Middle frontal gyrus (tissue), 1 donor: ENCODE results near the gene DHX16.

Experiments
- DNase-seq: peaks from one replicate; pipeline ENCODE4 v3.0.0-alpha.2; 2015; ENCODE audit warnings: low spot score; ENCODE audit errors: extremely low spot score

The DHX16 gene

DNA sequence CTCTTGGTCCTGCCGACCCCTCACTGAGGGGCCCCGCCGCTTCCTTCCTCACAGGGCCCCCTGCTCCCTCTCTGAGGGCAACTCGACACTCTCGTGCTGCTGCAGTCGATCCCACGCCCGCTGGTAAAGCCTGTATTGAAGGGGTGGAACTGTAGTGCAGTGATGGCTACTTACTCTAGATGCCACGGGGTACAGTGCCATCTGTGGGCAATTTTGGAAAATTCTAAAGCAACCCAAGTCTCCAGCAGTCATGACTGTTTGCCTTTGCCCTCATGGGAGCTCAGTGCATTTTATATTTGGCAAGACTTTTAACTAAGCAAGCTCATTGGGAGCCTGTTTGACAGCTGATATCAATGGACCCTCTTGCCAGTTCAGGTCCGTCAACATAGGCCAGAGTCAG, 32.3 kb downstream of the DHX16 start:
- no peak for DNase-seq

DNA sequence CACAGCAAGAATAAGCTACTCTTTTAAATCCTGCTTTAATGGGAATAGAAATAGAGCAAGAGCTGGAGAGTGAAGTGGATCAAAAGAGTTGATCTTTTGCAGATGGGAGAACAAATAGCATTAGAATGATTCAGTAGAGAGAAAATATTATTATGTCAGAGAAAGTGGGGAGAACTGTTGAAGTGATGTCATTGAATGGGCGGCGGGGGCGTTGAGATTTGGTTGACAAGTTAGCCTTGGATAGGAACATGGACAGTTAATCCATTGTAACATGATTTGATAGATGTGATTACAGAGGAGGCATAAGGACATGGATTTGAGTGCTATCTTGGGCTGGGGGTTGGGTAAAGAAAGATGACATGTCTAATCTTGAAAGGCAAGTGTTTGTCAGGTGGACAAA, 37.0 kb downstream of the DHX16 start:
- DNase-seq = no peak

DNA sequence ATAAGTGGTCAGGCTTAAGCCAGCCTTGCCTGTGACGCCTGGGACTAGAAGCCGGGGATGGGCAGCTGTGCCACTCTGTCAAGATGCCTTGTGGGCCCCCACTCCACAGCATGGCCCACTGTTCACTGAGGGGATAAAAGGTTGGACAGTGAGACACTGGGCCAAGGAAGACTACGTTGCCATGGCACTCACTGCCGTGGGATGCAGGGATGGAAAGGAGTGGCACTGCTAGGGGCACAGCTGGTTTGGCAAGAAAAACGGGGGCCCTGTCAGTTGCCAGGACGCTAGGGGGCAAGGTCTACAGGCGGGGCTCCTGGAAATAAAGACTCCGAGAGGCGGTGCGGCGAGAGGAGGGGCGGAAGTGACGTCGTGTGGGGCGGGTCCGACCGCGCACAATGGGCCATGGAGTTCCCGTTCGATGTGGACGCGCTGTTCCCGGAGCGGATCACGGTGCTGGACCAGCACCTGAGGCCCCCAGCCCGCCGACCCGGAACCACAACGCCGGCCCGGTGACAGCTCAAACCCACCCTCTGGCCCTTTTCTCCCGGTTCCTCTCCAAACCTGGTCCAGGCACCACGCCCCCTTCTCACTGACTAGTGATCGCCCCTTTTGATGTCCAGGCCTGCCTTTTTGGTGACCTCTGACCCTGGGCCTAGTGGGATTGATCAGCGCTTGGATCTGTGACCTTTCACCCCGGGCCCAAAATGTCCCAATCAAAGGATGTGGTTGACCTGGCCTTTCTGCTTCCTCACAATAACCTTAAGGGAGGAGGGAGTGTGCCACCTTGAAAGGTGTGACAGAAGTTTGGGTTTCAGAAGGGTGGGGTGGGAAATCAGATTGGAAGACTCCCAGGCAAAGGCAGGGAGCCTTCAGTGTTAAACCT, 46.1 kb downstream of the DHX16 start, which contains the start of gene ATAT1:
TSS of gene ATAT1 (plus strand) at position 391 of the 883 bp plus-strand sequence.
- DNase-seq = peak; percentile 83

DNA sequence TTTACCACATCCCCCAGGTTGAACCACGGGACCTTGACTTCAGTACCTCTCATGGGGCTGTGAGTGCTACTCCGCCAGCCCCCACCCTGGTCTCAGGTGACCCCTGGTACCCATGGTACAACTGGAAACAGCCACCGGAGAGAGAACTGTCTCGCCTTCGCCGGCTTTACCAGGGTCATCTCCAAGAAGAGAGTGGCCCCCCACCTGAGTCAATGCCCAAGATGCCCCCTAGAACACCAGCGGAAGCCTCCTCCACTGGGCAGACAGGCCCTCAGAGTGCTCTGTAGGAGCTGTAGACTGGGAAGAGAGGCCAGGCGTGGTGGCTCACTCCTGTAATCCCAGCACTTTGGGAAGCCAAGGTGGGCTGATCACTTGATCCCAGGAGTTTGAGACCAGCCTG, 47.3 kb downstream of the DHX16 start:
- DNase-seq = no peak

DNA sequence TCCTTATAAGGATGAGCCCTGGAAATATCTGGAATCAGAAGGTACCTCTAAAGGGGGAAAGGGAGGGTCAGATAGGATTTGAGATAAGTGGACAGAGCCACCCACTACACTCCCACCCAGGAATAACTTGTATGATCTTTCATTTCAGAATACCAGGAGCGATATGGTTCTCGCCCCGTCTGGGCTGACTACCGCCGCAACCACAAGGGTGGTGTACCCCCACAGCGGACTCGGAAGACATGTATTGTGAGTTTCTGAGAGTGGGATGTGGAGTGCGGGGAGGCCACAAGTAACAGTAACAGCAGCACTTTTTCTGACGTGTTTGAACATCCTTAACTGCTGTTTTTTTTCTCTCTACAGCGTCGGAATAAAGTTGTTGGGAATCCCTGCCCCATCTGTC, 53.2 kb downstream of the DHX16 start:
- no peak for DNase-seq

DNA sequence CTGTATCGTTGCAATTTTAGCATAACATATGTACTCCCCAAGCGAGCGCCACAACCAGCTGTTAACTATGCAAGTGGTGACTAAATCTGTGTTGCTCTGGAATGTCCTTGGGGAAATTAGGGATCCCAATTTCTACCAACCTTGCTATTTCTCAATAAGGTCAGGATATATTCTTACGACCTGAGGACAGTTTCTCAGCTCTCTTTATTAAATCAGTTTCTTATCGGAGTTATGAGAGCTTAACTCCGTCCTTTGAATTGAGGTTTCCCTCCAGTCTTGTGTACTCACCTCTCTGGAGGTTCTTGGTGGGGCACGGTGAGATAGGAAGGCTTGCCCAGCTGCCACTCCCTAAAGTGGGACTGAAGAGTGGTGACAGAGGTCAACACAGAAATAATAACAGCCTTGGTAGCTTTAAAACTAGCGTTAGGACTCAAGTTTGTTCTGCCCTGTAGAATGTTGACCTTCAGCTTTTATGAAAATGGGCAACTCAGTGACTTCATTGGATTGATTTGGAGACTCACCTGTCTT, 54.5 kb downstream of the DHX16 start:
- no peak for DNase-seq

DNA sequence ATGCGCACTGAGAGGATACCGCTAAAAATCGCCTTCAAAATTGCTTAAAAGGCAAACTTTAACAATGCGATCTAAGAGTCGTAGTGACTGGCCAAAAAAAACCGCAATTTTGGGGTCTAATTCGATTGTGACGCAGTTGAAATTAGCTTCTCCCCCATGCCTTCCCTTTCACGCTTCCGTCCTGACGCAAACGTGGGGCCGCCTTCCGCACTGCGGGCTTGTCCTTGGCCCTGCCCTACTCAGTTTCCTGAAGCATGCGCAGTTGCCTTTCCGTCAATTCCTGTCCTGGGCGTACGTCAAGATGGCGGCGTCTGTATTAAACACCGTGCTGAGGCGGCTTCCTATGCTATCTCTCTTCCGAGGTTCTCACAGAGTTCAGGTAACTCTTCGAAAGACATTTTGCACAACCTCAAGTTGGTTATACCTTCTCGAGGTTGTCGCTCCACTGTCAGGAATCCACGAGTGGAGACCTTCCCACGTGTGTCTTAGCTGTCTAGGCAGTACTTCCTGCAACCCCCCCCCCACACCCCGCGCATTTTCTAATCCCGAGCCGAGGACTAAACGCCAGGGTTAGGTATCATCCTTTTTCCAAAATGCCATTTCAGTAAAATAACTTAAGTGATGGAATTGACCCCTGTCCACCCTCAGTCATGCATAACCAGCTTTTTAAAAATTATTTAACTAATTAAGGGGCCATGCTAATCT, 55.1 kb downstream of the DHX16 start, which contains the start of gene MRPS18B:
TSS of gene MRPS18B (plus strand) at position 276 of the 705 bp plus-strand sequence. CDS start at position 302, 26 bp downstream.
- peak; percentile 98 for DNase-seq

DNA sequence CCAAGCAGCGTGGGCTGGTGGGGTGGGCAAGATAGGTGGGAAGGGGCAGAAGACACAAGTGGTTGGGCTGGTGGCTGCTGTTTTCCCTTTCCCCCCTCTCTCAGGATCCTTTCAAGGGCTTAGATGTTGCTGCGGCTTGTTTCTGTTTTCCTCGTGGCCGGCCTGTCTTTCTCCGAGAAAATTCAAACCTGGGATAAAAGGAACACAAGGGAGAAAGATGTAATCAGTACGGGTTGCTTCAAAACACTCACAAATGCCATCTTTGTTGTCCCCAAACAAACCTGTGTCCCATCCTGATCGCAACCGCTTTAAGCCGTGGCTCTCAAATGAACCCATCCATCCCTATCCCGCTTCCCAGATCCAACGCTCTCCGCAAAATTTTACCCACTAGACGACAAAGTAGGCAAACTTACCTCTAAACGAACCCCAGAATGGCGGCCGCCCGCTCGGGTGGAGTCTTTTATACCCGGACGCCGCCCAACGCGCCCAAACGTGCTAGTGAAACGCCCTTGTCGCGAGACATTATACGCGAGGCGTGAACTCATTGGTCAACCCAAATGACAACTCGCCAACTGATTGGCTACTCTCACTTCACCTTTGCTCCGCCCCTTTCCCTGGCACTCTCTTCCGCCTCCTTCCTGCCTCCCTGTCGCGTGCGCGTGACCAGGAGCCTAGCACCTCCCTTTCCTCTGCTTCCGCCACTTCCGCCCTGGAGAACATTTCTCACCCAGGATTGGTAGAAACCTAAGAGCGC, 55.8 kb downstream of the DHX16 start, which contains the start of gene PPP1R10:
TSS of gene PPP1R10 (minus strand) at position 433 of the 754 bp plus-strand sequence. CDS start 7,299 bp downstream, outside the sequence.
- peak; percentile 100 for DNase-seq

DNA sequence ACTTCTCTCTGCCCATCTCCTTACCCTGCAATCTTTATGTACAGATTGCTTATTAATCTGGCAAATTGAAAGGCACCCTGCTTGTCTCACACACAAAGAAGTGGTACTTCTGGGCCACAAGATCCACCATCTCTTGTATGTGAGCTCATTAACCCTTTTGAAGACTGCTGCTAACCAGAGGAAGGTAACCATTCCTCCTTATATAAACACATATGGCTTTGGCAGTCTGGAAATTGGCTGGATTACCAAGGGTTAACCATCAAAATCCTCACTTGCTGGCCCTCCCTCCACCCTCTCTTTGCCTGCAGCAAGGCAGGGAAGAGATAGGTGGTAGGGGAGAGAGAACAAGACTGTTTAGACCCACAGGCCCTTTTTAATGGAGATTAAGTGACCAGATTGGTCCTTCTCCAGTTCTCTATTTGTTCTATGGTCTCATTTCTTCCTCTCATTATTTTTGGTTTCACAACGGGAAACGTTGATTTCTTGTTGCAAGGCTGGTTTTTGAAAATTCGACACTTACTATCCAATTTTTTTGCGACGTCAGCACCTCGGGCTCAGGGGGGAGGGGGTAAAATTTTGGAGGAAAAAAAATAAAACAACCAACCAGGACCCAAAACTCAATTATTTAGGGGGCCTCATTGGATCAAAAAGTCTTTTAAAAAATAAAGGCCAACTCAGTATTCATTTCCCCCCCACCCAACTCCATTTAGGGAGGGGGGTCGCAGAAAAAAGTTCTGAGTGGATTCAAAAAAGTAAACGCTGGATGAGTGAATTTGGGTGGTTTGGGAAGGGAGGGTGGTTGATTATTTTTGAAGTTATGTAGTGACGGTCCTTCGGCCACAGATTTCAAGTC, 56.6 kb downstream of the DHX16 start:
- DNase-seq = no peak

DNA sequence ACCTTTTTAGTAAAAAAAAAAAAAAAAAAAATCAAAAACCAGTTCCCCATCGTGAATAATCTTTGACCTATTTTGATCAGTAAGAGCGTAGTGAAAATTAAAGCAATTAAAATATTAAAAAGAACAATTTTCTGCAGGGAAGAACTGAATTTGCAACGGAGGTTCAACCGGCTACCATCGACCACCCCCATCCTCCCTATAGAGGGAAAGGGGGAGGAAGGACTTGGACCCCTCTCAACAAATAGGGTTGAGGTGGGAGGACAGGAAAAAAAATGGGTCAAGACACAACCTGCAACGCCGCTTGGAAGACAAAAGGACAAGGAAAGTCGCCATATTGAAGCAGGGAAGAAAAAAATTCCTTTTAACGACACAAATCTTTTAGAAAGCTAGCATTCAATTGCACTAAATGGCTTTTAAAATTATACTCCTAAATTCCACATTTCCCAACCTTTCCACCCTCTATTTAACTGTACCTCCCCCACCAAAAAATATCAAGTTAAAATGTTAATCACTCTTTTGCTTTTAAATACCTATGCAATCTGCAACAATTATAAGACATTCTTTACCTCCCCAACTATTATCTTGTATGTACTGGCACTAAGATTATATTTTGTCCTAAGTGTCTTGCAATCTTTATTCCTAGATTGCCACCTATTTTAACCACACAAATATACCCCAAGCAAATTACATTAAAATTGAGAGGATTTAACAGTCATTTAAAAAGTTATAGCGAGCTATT, 57.4 kb downstream of the DHX16 start:
- no peak for DNase-seq

DNA sequence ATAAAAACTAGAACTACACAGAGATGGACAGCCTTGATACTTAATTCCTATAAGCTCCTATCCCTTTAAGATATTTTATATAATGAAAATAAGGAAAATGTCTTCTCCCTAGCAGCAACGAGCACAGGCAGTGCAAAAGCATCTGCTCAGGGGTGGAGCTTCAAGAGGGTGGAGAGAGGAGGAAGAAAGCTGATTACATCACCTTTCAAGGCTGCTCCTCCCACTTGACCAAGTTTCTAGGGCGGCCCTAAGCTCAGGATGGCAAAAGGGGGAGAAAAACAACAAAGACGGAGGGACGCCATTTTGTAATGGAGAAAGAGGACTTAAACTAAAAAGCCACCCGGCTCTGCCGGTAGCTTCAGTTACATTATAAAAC, 58.0 kb downstream of the DHX16 start:
- DNase-seq = peak; percentile 92

DNA sequence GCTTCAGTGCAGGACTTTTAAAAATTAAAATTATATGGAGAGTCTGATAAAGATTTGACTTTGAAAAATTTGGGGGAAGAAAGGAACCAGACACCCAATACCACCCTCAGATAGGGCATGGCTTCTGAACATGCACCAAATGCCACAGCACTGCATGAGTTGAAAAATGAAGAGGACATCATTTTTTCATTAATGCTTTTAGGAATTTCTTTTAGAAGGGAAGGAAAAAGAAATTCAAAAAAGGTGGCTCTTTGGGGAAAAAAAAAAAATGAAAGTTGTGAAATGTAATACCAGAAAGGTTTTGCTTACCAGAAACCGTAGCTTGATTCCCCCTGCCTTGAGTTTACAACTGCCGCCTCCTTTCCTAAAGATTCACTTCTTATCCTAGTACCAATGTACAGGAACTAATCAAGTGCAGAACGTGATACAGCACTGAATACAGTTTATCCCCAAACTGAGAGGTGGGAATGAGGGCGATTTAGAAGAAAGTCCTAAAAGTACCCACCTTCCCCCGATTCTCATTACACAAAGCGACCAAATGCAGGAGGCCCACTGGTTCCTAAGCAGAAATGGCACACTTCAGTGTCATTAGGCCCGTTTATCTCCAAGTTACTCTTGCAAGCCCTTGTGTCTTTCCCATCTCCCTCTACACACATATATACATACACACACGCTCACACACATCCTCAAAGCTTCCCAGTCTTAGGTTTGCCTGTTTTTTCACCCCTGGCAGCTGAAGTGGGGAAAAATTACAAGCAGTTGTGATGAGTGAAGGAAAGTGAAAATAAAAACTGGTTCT, 58.6 kb downstream of the DHX16 start:
- no peak for DNase-seq

DNA sequence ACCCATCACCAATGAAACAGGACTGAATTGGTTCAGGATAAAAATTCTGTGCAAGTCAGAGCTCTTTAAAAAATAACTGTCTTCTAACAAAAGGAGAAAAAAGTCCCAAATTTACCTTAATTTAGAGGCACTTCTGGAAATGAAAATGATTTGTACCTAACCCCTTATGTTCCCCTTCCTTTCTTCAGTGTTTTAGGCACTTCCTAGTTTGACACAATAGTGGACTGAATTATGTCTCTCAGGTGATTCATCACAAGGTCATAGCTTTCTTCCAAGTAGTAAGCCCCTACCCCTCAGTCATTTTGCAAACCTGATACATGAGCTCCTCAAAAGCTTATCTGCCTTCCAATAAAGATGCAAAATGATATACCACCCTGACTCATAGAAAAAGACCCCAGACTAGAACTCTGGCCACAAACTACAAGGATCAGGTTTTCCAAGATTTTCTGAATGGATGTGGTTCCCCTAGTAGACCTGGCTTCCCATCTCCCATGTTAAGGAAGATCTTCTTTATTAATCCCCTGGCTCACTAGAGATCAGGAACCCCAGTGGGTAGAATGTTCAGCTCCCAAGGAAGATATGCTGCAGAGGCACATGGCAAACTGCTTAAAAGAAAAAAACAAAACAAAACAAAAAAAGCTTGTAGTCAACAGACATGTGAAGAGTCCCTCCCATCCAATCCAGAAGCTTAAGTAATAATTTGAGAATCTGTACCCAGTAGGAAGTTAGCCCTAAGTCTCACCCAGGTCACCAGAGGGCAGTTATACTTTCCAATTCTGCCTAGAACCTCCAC, 59.4 kb downstream of the DHX16 start:
- no peak for DNase-seq

DNA sequence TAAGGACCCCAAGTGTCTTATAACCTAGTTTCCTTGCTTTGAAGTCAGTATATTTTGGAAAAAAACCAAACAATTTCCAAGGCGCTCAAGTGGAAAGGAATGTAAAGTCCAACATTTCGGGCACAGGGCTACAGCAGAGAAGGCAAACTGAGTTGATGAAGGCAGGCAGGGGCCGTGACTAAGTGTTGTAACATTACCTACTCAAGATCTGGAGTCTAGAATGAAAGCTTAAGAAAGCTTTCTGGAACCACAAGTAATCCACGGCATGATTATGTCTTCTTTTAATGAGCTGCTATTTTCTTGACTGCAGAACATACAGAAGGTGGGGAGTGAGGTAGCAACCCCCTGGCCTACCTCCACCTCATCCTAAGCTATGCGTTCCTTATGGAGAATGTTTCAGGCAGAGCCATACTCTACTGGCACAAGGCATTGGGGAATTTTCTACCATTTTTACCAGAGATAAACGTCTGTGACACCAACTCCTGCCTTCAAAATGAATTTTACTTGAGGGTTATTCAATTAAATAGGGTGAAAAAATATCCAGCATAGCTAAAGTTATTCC, 60.0 kb downstream of the DHX16 start:
- DNase-seq = no peak

DNA sequence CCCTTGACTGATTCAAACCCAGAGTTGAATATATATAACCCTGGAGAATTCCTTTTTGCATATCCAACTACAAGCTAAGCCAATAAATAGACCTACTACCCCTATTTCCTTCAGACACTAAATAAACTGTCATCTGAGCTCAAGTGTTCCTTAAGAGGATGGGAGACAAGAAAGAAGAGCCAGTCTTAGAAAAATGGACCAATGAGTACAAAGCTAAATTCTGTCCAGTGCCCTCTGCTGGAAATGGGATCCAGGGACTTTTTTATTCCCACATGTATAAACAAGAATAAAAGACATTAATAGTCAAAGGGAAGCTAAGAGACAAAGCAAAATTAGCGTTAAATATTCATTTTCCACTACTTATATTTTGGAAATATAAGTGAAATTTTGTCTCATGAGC, 60.6 kb downstream of the DHX16 start:
- no peak for DNase-seq

DNA sequence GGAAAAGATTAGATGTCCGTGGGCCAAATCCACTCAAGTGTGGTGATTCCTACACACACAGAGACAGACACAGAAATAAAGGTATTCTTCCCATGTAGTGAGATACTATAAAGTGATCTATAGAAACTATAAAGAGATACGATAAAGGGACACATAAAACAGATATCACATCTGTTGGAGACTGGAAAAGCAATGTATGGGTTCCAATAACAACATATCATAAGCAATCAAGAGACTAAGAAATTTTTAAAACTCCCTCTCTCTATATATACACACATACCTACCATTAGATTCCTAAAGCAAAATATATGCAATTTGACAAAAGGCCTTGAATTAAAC, 61.0 kb downstream of the DHX16 start:
- DNase-seq = no peak

DNA sequence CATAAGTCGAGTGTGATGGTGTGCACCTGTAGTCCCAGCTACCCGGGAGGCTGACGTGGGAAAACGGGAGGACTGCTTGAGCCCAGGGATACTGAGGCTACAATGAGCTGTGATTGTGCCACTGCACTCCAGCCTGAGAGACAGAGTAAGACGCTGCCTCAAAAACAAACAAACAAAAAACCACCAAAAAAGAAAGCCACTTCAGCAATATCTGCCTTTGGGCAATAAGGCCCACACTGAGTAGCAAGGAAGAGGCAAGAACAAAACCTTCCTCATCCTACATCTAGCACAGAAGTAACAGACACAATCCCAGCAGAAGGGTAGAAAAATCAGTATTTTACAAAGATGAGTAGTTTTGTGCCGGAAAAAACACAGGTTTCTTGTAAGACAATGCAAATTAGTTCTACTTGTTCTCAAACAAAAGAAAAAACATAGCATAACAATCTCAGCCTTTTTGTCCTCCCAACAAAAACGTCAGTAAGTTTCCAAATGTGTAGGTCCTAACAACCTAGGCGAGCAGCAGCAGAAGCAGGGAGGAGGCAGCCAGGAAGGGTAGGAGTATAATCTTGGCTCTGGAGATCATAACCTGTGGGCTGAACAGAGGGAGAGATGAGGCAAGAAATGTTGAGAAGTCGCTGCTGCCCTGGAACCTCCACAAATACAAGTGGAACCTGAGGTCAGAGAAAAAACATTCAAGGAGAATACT, 61.5 kb downstream of the DHX16 start:
- no peak for DNase-seq
